NCI-H1092 treated with DMSO at 0.1 percent for 48 hours (cell line): ENCODE data around the gene TAF12.
"Not testable (repeated sequence)": the region's sequence is repeated elsewhere in the genome, so short reads cannot be mapped to it uniquely, and the experiment has no call there.

Experiments
- DNase-seq: peaks from one replicate; lab custom pipeline; 2025; lab: John Stamatoyannopoulos, UW

The TAF12 gene

GRCh38 chr1:28642847-28643635 is at the start of gene TAF12:
Gene TAF12 (minus strand): TSS chr1:28643067. CDS start chr1:28622081, 20,986 bp downstream.
- DNase-seq: peak; percentile 98

- not testable (repeated sequence) for DNase-seq
Observed at GRCh38 chr1:28691627-28692026, 48.8 kb upstream of the TAF12 start.

- no peak for DNase-seq
Observed at GRCh38 chr1:28684937-28685336, 42.1 kb upstream of the TAF12 start.

- no peak for DNase-seq
Observed at GRCh38 chr1:28682840-28683239, 40.0 kb upstream of the TAF12 start.

- DNase-seq: no peak
Observed at GRCh38 chr1:28680151-28680550, 37.3 kb upstream of the TAF12 start.

GRCh38 chr1:28675924-28676257 is 33.0 kb upstream of the TAF12 start:
- no peak for DNase-seq

GRCh38 chr1:28672971-28673370 is 30.1 kb upstream of the TAF12 start:
- DNase-seq: not testable (repeated sequence)

GRCh38 chr1:28671254-28671780 is 28.4 kb upstream of the TAF12 start:
- no peak for DNase-seq

- peak; percentile 77 for DNase-seq
Observed at GRCh38 chr1:28668956-28669723, 26.3 kb upstream of the TAF12 start.

GRCh38 chr1:28668191-28668955 is 25.5 kb upstream of the TAF12 start, which contains the start of gene GMEB1:
Gene GMEB1 (plus strand): TSS chr1:28668784. CDS start chr1:28683613, 14,829 bp downstream.
- DNase-seq: peak; percentile 94

- DNase-seq: no peak
Observed at GRCh38 chr1:28666806-28667205, 23.9 kb upstream of the TAF12 start.

- no peak for DNase-seq
Observed at GRCh38 chr1:28663871-28664470, 21.1 kb upstream of the TAF12 start.

- DNase-seq: no peak
Observed at GRCh38 chr1:28656335-28656734, 13.5 kb upstream of the TAF12 start.

- DNase-seq: not testable (repeated sequence)
Observed at GRCh38 chr1:28655448-28656311, 12.8 kb upstream of the TAF12 start.

- not testable (repeated sequence) for DNase-seq
Observed at GRCh38 chr1:28653870-28654269, 11.0 kb upstream of the TAF12 start.

GRCh38 chr1:28653063-28653462 is 10.2 kb upstream of the TAF12 start:
- DNase-seq: not testable (repeated sequence)

- peak; percentile 100 for DNase-seq
Observed at GRCh38 chr1:28648474-28649198, 5.8 kb upstream of the TAF12 start, which contains the start of gene RNU11. Gene RNU11 (plus strand): TSS chr1:28648600.

- DNase-seq: peak; percentile 100
Observed at GRCh38 chr1:28648008-28648473, 5.2 kb upstream of the TAF12 start.

- DNase-seq: no peak
Observed at GRCh38 chr1:28646040-28646439, 3.2 kb upstream of the TAF12 start.

- not testable (repeated sequence) for DNase-seq
Observed at GRCh38 chr1:28645406-28645805, 2.5 kb upstream of the TAF12 start.
